Measurements from ENCODE around the gene FMN2. TPM values are rescaled to one million over a fixed set of nuclear protein-coding genes. Genes with fewer than 3 reads are reported as not detected.

Gene FMN2
- total RNA-seq, 4 donors from 2014 or later = 0.54 to 5.1 (median 1.2) TPM

GRCh38 chr1:240341365-240342250 lies 249.9 kb downstream of the FMN2 start:
- Histone ChIP-seq H3K4me1 (no peaks in the 10 kb centered on the region), H3K9me3 (no peaks in the 10 kb centered on the region), H3K27ac (no peak overlapping the region), H3K27me3 (no peaks in the 10 kb centered on the region), H3K4me3 (no peak overlapping the region), H3K36me3 (no peaks in the 10 kb centered on the region)
- no peak for TF ChIP-seq POLR2A (IDR thresholded peaks at IDR 0.05)
- TF ChIP-seq CTCF (IDR thresholded peaks at IDR 0.05) = no peak
- DNase-seq = no peak

- no peak for DNase-seq
- no peaks in the 10 kb centered on the region for H3K36me3 ChIP-seq
- H3K4me3 ChIP-seq = no peak overlapping the region
- no peaks in the 10 kb centered on the region for H3K9me3 ChIP-seq
- no peak for TF ChIP-seq CTCF (IDR thresholded peaks at IDR 0.05)
- TF ChIP-seq POLR2A (IDR thresholded peaks at IDR 0.05) = no peak
- H3K27me3 ChIP-seq = no peaks in the 10 kb centered on the region
- no peaks in the 10 kb centered on the region for H3K4me1 ChIP-seq
- no peak overlapping the region for H3K27ac ChIP-seq
These were observed 250.6 kb downstream of the FMN2 start for GRCh38 chr1:240342251-240342625.

DNA sequence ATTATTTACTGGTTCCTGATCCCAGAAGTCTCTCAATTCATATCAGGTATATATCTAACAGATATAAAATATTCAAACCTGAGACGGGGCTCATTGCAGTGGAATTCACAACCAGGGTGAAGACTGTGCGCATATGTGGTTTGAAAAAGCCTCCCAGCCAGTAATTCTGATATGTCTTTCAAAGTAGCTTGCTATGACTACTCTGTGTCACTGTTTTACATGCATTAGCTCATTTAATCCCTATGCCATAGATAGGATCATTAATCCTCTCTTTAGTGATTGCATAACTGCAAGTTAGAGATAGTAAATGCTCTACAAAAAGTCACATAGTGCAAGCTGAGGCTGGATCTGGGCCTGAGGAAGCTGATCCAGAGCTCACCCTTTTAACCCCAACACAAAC lies 251.4 kb downstream of the FMN2 start:
- TF ChIP-seq POLR2A (IDR thresholded peaks at IDR 0.05) (no peak), CTCF (IDR thresholded peaks at IDR 0.05) (no peak)
- Histone ChIP-seq H3K4me3 (no peak overlapping the region), H3K27me3 (no peaks in the 10 kb centered on the region), H3K9me3 (no peaks in the 10 kb centered on the region), H3K27ac (no peak overlapping the region), H3K4me1 (no peaks in the 10 kb centered on the region), H3K36me3 (no peaks in the 10 kb centered on the region)
- no peak for DNase-seq

GRCh38 chr1:240343966-240344365 lies 252.3 kb downstream of the FMN2 start:
- Histone ChIP-seq H3K9me3 (no peaks in the 10 kb centered on the region), H3K36me3 (no peaks in the 10 kb centered on the region), H3K4me3 (no peak overlapping the region), H3K27me3 (no peaks in the 10 kb centered on the region), H3K4me1 (no peaks in the 10 kb centered on the region), H3K27ac (no peak overlapping the region)
- TF ChIP-seq CTCF (IDR thresholded peaks at IDR 0.05) (no peak), POLR2A (IDR thresholded peaks at IDR 0.05) (no peak)
- no peak for DNase-seq

DNA sequence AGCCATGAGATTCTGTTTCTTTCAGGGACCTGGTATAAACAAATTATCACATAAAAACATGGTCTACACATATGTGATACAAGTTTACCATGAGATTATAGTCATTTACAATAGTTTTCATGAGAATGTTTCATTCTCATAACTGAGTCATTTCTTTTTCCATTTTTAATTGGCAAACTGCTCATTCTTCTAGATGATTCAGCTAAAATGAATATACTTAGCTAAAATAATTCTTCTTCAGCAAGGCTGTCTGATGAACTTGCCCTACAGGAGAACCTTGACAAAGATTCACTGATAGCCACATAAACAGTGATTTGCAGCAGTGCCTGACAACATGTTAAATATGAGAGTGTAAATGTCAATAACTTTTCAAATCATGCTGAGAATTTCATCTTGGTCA lies 253.2 kb downstream of the FMN2 start:
- Histone ChIP-seq H3K4me3 (no peak overlapping the region), H3K27ac (no peak overlapping the region), H3K36me3 (no peaks in the 10 kb centered on the region), H3K4me1 (no peaks in the 10 kb centered on the region), H3K27me3 (no peaks in the 10 kb centered on the region), H3K9me3 (no peaks in the 10 kb centered on the region)
- TF ChIP-seq POLR2A (IDR thresholded peaks at IDR 0.05) = no peak
- TF ChIP-seq CTCF (IDR thresholded peaks at IDR 0.05) = no peak
- no peak for DNase-seq

Measured in Peyer's patch (tissue), 4 donors.